NCI-H1092 (cell line): ENCODE data around the gene DPH1.

ENCODE experiments used
- DNase-seq: peaks from one replicate; lab custom pipeline; 2025; lab: John Stamatoyannopoulos, UW

DPH1 gene

DNA sequence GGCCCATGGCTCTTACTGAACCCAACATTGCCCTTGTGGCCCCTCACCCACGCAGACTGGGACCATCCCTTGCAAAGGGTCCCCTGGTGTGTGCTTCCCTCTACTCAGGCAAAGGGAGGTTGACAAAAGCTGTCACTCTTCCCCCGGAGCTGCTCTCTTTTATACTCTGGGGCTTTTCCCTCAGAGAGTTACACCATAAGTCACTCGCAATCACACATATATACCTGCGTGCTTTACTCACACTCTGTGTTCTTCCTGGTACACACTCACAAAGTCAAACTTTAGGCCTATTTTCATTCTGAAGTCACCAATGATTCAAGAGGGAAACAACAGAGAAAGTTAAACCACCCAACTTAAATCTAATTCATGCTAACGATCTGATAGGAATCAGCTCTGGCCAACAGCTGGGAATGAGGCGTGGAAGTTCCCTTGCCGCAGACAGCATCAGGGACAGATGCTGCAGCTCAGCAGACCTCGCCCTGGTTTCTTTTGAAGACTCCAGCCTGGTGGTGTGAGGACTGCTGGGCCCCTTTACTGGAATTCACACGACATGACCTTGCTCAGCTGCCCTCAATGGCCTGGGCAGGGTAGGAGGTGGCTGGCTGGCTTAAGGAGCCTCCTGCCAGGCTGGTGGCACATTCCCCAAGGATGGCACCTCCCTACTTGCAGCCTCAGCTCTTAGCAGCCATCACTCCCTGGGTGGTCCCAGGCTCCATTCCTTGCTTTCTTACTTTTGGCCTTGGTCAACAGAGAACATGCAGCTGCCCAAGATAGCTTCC is 52.2 kb downstream of the DPH1 start:
- DNase-seq = no peak

DNA sequence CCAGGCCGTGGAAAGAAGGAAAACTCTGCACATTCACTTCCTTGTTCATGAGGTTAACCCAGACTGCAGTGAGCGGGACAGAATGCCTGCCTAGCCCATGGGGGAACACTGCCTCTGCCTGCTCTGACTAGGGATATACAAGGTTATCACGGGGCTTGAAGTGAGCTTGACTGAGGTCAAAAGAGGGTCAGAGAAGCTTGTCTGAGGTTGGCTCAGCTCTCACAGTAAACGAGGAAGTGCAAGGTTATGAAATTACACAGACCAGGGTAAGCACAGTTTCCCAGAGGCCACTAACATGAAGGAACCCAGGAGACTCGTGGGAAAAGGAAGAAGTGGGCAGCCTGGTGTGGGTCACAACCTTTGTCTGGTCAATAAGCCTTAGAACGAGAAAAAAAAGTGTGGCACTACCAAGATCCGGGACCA is 53.7 kb downstream of the DPH1 start:
- DNase-seq = no peak

- DNase-seq = no peak
Observed at GRCh38 chr17:2084036-2084765, 54.2 kb downstream of the DPH1 start.

DNA sequence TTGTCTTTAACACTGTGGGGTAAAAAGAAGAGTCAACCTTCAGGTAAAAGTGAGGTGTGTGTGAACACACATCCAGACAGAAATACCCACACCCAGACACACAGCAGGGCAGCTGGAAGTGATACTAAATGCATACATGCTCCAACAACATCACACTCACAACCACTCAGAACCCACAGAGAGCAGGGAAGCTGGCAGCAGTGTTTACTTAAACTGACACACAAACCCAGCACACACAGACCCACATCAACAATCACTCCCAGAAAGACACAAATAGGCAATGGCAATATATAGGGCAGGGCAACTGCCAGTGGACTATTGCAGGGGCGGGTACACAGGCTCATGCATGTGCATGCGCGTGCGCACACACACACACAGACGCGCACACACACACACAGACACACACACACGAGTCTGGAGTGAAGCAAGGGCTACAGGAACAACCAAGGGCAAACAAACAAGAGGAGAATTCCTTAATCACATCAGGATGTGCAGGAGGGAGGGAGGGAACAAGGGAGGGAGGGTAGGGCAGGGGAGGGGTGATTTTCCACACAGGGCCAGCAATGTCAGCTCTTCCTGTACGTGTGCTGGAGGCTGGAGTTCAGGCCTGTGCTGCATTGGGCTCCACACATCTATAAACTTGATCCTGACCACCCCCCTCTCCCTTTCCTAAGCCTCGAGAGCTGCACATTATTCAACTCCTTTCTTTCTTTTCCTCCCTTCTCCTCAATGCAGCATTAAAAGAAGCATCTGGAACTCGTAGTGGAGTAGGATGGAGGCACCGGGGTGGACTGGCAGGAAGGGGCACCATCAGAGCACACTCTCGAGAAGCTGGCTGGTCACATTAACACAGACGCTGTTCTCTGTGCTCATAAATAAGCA is 55.1 kb downstream of the DPH1 start:
- no peak for DNase-seq

- no peak for DNase-seq
Observed at GRCh38 chr17:2085648-2085949, 55.6 kb downstream of the DPH1 start.

DNA sequence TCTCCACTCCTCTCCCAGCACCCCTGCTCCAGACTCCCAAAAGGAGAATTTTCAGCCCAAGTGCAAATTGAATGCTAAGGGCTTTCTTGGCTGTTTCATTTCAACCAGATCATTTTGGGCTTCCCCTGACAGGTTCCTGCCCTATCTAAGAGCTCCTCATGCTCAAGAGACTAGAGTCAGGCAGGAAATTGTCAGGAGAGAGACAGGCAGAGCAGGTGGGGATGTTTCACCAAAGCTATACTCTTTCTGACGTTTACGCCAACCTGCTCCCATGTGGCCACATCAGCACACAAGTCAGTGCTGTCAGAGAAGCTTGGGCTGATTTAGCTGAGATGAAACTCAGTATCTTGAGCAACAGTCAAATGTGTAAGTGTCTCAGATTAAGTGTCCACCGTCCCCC is 56.4 kb downstream of the DPH1 start:
- no peak for DNase-seq

GRCh38 chr17:2087597-2088211 is 57.8 kb downstream of the DPH1 start:
- DNase-seq = no peak

GRCh38 chr17:2089021-2089422 is 59.1 kb downstream of the DPH1 start:
- no peak for DNase-seq

GRCh38 chr17:2090210-2090641 is 60.3 kb downstream of the DPH1 start:
- DNase-seq = no peak

DNA sequence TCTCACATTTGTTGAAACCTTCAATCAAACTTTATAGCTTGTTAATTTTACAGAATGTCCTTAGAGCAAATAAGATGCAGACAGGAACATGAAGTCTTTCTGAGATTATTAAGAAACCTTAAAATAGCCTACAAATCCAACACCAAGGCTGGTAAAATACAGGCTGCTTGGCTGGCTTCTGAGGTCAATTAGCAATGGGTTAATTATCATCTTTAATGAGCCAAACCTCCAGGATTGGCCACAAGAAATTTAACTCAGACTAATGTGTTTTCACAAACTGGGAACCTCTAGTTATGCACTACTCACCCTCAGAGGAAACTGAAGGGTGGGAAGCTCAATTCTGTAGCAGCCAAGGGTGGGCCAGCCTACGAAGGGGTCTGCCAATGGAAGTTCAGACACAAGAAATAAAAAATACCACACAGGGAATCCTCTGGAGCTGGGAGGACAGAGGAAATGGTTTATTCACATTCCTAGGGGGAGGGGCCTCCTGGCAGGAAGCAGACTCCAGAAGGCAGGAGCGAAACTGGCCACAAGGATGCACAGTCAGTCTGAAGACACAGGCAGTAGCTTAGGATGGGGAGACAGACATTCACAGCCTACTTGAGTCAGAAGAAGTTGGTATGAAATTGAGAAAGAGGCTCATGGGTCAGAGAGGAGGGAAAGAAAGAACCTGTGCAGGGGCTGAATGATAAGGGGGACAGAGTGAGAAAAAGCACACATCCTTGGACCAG is 61.0 kb downstream of the DPH1 start:
- no peak for DNase-seq

DNA sequence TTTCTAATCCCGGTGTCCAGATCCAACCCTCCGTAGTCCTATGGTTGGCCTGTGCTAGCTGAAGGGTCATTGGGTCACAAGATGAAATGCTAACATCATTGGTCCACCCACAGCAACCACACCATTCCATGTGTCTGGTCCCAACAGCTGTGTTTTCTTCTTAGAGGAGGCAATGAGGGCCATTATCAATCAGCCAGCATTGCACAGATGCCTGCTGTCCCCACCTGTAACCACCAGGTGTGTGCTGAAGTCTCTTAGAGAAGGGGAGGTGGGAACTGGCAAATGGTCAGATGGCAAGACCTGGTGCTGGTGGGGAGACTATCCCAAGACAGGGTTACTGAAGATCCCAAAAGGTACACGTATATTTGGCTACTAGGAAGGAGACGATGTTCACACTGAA is 62.3 kb downstream of the DPH1 start:
- no peak for DNase-seq

GRCh38 chr17:2093349-2093748 is 63.4 kb downstream of the DPH1 start:
- DNase-seq = no peak
